WTC11 (cell line): ENCODE results near the gene ZMPSTE24. TPM values are rescaled to one million over a fixed set of nuclear protein-coding genes. Genes with fewer than 3 reads are reported as not detected.

ENCODE experiments used
- ATAC-seq: fragments of 200-7000 bp; cut with Tn5 transposase; 2 replicates; pipeline ENCODE4 v1.10.0; 2021; ENCODE audit warnings: mild to moderate bottlenecking, moderate library complexity
- CTCF ChIA-PET: fragments of 300-600 bp; sonication (Branson Sonifier 250); formaldehyde crosslinking; loops from one replicate; lab custom pipeline; 2021; ENCODE audit warnings: antibody characterized with exemption; lab: Charles Lee
- POLR2A ChIA-PET: fragments of 350-600 bp; sonication (Branson Sonifier 250); formaldehyde crosslinking; loops from one replicate; lab custom pipeline; 2021; ENCODE audit warnings: antibody characterized with exemption; lab: Charles Lee
- DNase-seq: peaks from one replicate; pipeline ENCODE4 v3.0.0; 2021; ENCODE audit warnings: low spot score
- H3K27ac Mint-ChIP-seq: 2 replicates; pipeline ENCODE4 v1.8.0; 2021; ENCODE audit warnings: mixed read lengths
- H3K27me3 Mint-ChIP-seq: 2 replicates; pipeline ENCODE4 v1.8.0; 2021; ENCODE audit warnings: low read depth, mild to moderate bottlenecking, moderate library complexity, mixed read lengths
- H3K36me3 Mint-ChIP-seq: 2 replicates; pipeline ENCODE4 v1.8.0; 2021; ENCODE audit warnings: mixed read lengths
- H3K4me1 Mint-ChIP-seq: 2 replicates; pipeline ENCODE4 v1.8.0; 2022; ENCODE audit warnings: mixed read lengths
- H3K4me3 Mint-ChIP-seq: 2 replicates; pipeline ENCODE4 v1.8.0; 2021; ENCODE audit warnings: mild to moderate bottlenecking, moderate library complexity, mixed read lengths
- H3K9me3 Mint-ChIP-seq: 2 replicates; pipeline ENCODE4 v1.8.0; 2021; ENCODE audit warnings: mixed read lengths
- AR ChIP-seq: fragments of 250-450 bp; sonication (Bioruptor Pico); IDR thresholded peaks from 2 replicates; pipeline ENCODE4 v1.9.0; 2021; ENCODE audit warnings: mild to moderate bottlenecking
- CBFB ChIP-seq: sonication (generic); formaldehyde crosslinking; IDR thresholded peaks from 2 replicates; pipeline ENCODE4 v1.8.1; 2022; ENCODE audit warnings: mild to moderate bottlenecking, low read depth, missing genetic modification reagents
- CDX4 ChIP-seq: fragments of 250-450 bp; sonication (Bioruptor Pico); IDR thresholded peaks from 2 replicates; pipeline ENCODE4 v1.9.0; 2021; ENCODE audit warnings: moderate library complexity, mild to moderate bottlenecking, inconsistent platforms, borderline replicate concordance
- CREB1 ChIP-seq: sonication (generic); formaldehyde crosslinking; IDR thresholded peaks from 2 replicates; pipeline ENCODE4 v1.8.0; 2023; ENCODE audit warnings: mild to moderate bottlenecking, missing genetic modification reagents
- EMX1 ChIP-seq: fragments of 250-450 bp; sonication (Bioruptor Pico); IDR thresholded peaks from 2 replicates; pipeline ENCODE4 v1.8.0; 2021; ENCODE audit warnings: mild to moderate bottlenecking
- ETV6 ChIP-seq: sonication (generic); formaldehyde crosslinking; IDR thresholded peaks from 2 replicates; pipeline ENCODE4 v1.8.1; 2022; ENCODE audit warnings: mild to moderate bottlenecking, missing genetic modification reagents
- FOXJ3 ChIP-seq: sonication (generic); formaldehyde crosslinking; IDR thresholded peaks from 2 replicates; pipeline ENCODE4 v1.9.0; 2021; ENCODE audit warnings: missing genetic modification reagents, mild to moderate bottlenecking, borderline replicate concordance
- FOXP1 ChIP-seq: sonication (generic); formaldehyde crosslinking; IDR thresholded peaks from 2 replicates; pipeline ENCODE4 v1.8.0; 2022; ENCODE audit warnings: missing genetic modification reagents, mild to moderate bottlenecking, moderate library complexity, borderline replicate concordance
- FOXP4 ChIP-seq: sonication (generic); formaldehyde crosslinking; IDR thresholded peaks from 2 replicates; pipeline ENCODE4 v1.8.0; 2022; ENCODE audit warnings: mild to moderate bottlenecking, missing genetic modification reagents
- GABPB1 ChIP-seq: sonication (generic); formaldehyde crosslinking; IDR thresholded peaks from 2 replicates; pipeline ENCODE4 v1.8.1; 2023; ENCODE audit warnings: mild to moderate bottlenecking, missing genetic modification reagents
- MLX ChIP-seq: sonication (generic); formaldehyde crosslinking; IDR thresholded peaks from 2 replicates; pipeline ENCODE4 v1.8.1; 2023; ENCODE audit warnings: mild to moderate bottlenecking, missing genetic modification reagents, moderate library complexity
- SMAD3 ChIP-seq: sonication (generic); formaldehyde crosslinking; IDR thresholded peaks from 2 replicates; pipeline ENCODE4 v1.8.0; 2022; ENCODE audit warnings: missing genetic modification reagents, mild to moderate bottlenecking, borderline replicate concordance
- TEAD4 ChIP-seq: sonication (generic); formaldehyde crosslinking; IDR thresholded peaks from 2 replicates; pipeline ENCODE4 v1.8.0; 2022; ENCODE audit warnings: mild to moderate bottlenecking, missing genetic modification reagents
- TP53 ChIP-seq: sonication (generic); formaldehyde crosslinking; IDR thresholded peaks from 2 replicates; pipeline ENCODE4 v1.8.1; 2023; ENCODE audit warnings: mild to moderate bottlenecking, missing genetic modification reagents
- ZNF423 ChIP-seq: fragments of 250-450 bp; sonication (Bioruptor Pico); IDR thresholded peaks from 2 replicates; pipeline ENCODE4 v2.1.2; 2022; ENCODE audit warnings: mild to moderate bottlenecking, moderate library complexity
- ZNF671 ChIP-seq: fragments of 250-450 bp; sonication (Bioruptor Pico); IDR thresholded peaks from 2 replicates; pipeline ENCODE4 v1.8.0; 2021; ENCODE audit warnings: mild to moderate bottlenecking
- total RNA-seq: library from RNA; stranded (reverse); gene quantifications from 3 replicates; pipeline ENCODE4 v1.2.3, GENCODE V29; 2021
- TF ChIP-seq, protein P1 (sequence below): fragments of 250-450 bp; sonication (Bioruptor Pico); IDR thresholded peaks from 2 replicates; pipeline ENCODE4 v2.1.2; 2022; ENCODE audit warnings: mild to moderate bottlenecking, moderate library complexity
- TF ChIP-seq, protein P2 (sequence below): sonication (generic); formaldehyde crosslinking; IDR thresholded peaks from 2 replicates; pipeline ENCODE4 v1.8.0; 2023; ENCODE audit warnings: missing genetic modification reagents
- TF ChIP-seq, protein P3 (sequence below): sonication (generic); formaldehyde crosslinking; IDR thresholded peaks from 2 replicates; pipeline ENCODE4 v1.8.1; 2022; ENCODE audit warnings: low read depth, mild to moderate bottlenecking, moderate library complexity, missing genetic modification reagents, borderline replicate concordance
- TF ChIP-seq, protein P4 (sequence below): fragments of 250-450 bp; sonication (Bioruptor Pico); IDR thresholded peaks from 2 replicates; pipeline ENCODE4 v1.8.0; 2021; ENCODE audit warnings: mild to moderate bottlenecking

Gene ZMPSTE24
- total RNA-seq, 1 experiment from 2014 or later = 31.7 TPM

DNA sequence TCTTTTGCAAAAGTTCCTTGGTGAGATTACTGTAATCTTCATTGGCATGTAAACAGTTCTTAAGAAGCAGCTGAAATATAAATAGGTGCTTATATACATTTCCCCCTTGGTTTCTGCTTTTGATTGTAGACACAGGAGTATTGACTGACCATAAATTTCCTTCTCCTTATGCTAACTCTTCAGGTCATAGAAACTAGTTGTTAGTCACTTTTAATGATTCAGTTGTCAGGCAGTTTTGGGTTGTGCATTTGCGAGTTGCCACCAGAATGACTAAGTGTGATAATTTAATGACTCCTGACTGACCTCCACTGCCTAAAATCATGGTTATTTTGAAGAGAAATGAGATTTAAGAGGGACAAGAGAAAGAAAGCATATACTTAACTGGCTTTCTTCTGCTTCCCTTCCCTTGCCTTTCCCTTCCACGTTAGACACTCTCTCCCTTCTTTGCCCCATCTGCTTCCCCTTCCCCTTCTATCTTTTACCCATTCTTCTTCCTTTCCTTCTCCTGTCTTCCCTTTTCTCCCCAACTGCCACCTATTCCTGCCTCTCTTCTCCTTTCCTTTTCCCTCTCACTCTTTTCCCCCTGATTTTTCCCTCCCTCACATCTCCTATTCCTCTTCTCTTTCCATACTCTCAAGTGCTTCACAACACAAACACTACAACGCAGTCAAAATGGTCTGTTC is 12.3 kb downstream of the ZMPSTE24 start (continued):
- TF ChIP-seq, protein P1, sequence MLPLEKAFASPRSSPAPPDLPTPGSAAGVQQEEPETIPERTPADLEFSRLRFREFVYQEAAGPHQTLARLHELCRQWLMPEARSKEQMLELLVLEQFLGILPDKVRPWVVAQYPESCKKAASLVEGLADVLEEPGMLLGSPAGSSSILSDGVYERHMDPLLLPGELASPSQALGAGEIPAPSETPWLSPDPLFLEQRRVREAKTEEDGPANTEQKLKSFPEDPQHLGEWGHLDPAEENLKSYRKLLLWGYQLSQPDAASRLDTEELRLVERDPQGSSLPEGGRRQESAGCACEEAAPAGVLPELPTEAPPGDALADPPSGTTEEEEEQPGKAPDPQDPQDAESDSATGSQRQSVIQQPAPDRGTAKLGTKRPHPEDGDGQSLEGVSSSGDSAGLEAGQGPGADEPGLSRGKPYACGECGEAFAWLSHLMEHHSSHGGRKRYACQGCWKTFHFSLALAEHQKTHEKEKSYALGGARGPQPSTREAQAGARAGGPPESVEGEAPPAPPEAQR (CRISPR knock-in tag) = no peak
- TF ChIP-seq EMX1 (no peak), ETV6 (CRISPR knock-in tag) (no peak), CBFB (no peak), FOXP1 (CRISPR knock-in tag) (no peak), ZNF671 (CRISPR knock-in tag) (no peak)
- TF ChIP-seq, protein P2, sequence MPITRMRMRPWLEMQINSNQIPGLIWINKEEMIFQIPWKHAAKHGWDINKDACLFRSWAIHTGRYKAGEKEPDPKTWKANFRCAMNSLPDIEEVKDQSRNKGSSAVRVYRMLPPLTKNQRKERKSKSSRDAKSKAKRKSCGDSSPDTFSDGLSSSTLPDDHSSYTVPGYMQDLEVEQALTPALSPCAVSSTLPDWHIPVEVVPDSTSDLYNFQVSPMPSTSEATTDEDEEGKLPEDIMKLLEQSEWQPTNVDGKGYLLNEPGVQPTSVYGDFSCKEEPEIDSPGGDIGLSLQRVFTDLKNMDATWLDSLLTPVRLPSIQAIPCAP = no peak
- TF ChIP-seq, all 79 proteins: peak for 0

DNA sequence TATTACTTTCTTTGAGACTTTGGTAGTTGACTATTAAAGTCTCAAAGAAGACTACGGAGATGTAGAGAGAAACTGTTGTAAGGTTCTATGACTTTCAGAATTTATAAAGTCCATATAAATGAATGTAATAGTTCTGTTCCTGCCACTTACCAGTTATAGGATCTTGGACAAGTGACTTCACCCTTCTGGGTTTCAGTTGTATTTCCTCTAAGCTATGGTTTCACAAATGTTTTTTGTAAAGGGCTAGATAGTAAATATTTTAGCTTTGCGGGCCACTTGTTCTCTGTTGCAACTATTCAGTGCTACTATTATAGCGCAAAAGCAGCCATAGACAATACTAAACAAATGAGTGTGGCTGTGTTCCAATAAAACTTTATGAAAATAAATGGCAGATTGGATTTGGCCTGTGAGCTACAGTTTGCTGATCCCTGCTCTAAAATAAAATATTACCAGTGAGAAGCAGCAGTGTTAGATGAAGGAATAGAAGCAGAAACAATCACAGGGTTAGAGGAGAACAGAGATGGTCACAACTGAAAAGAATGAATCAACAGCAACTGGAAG is 14.7 kb downstream of the ZMPSTE24 start:
- Mint-ChIP-seq H3K27me3 (no peaks in the 10 kb centered on the region), H3K4me1 (no peaks in the 10 kb centered on the region; the same call in 1 of the 2 replicates), H3K36me3 (peaks cover 33% of the 10 kb centered on the region), H3K27ac (no peak overlapping the region)
- ATAC-seq = no peak
- POLR2A ChIA-PET = no interaction called here
- no peak for TF ChIP-seq FOXP4 (CRISPR knock-in tag)
- TF ChIP-seq FOXJ3 (CRISPR knock-in tag) = no peak
- no peak for TF ChIP-seq ZNF423 (CRISPR knock-in tag)
- no peak for TF ChIP-seq TEAD4
- no peak for TF ChIP-seq CREB1
- no peak for TF ChIP-seq CDX4 (CRISPR knock-in tag)
- TF ChIP-seq MLX = no peak
- no peak for TF ChIP-seq EMX1
- TF ChIP-seq SMAD3 (CRISPR knock-in tag) = no peak
- TF ChIP-seq, all 79 proteins: peak for 0
- no peak for DNase-seq
- Mint-ChIP-seq H3K9me3 (no peaks in the 10 kb centered on the region), H3K4me3 (no peak overlapping the region)
- CTCF ChIA-PET = interaction anchor here (1.4 kb wide), 1 partner anchor 66 kb away, joined by 3 read pairs; no protein-coding TSS in a partner anchor

- ATAC-seq = no peak
- H3K9me3 Mint-ChIP-seq = no peaks in the 10 kb centered on the region
- POLR2A ChIA-PET = no interaction called here
- CTCF ChIA-PET = interaction anchor here (1.4 kb wide), 2 partner anchors 41 to 65 kb away, joined by 3 to 4 read pairs; no protein-coding TSS in a partner anchor
- H3K4me3 Mint-ChIP-seq = no peak overlapping the region
- H3K4me1 Mint-ChIP-seq = no peaks in the 10 kb centered on the region; the same call in 1 of the 2 replicates
- no peak for DNase-seq
- no peak overlapping the region for H3K27ac Mint-ChIP-seq
- H3K36me3 Mint-ChIP-seq = peaks cover 25% of the 10 kb centered on the region
- no peaks in the 10 kb centered on the region for H3K27me3 Mint-ChIP-seq
- no peak for TF ChIP-seq AR
- TF ChIP-seq, protein P3, sequence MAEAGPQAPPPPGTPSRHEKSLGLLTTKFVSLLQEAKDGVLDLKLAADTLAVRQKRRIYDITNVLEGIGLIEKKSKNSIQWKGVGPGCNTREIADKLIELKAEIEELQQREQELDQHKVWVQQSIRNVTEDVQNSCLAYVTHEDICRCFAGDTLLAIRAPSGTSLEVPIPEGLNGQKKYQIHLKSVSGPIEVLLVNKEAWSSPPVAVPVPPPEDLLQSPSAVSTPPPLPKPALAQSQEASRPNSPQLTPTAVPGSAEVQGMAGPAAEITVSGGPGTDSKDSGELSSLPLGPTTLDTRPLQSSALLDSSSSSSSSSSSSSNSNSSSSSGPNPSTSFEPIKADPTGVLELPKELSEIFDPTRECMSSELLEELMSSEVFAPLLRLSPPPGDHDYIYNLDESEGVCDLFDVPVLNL (CRISPR knock-in tag) = no peak
- TF ChIP-seq, protein P4, sequence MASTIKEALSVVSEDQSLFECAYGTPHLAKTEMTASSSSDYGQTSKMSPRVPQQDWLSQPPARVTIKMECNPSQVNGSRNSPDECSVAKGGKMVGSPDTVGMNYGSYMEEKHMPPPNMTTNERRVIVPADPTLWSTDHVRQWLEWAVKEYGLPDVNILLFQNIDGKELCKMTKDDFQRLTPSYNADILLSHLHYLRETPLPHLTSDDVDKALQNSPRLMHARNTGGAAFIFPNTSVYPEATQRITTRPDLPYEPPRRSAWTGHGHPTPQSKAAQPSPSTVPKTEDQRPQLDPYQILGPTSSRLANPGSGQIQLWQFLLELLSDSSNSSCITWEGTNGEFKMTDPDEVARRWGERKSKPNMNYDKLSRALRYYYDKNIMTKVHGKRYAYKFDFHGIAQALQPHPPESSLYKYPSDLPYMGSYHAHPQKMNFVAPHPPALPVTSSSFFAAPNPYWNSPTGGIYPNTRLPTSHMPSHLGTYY (CRISPR knock-in tag) = no peak
- TF ChIP-seq GABPB1 (CRISPR knock-in tag) = no peak
- no peak for TF ChIP-seq TP53 (CRISPR knock-in tag)
These were observed 15.6 kb downstream of the ZMPSTE24 start for GRCh38 chr1:40273547-40274166.
